ENCODE data around the gene TSPAN6.

The TSPAN6 gene

DNA sequence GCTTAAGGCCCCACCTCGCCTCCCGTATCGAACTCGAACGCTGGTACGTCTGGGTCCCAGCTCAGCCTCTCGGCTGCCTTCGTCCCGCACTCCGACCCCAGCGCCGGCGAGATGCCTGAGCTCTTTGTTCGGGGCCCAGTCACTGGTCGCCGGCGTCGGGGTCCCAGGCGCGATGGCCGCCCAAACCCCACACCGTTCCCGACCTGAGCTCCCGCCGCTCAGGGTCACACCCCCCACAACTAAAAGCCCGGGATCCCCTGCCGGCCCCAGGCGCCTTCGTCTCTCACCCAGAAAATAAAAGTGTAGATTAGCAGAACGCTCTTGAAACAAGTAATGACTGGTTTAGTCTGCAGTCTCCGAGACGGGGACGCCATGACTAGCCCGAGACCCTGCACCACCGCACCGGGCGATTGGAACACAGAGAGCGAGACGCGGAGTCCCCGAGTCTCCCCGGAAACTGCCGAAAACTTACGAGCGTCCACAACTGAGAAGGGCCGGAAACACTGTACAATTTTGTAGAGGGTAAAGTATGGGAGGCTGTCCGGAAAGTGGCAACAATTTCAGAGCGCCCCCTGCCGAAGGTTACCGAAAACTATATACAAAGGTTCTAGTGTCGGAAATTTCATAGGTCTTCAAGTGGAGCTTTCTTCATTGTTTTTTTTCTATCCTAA lies at the start of gene TSPAN6:
TSPAN6 (minus strand) TSS at position 486 of the 671 bp plus-strand sequence; CDS start at position 374, 112 bp downstream.
- DNase-seq (ENCODE audit: low read depth): peak; percentile 26

DNA sequence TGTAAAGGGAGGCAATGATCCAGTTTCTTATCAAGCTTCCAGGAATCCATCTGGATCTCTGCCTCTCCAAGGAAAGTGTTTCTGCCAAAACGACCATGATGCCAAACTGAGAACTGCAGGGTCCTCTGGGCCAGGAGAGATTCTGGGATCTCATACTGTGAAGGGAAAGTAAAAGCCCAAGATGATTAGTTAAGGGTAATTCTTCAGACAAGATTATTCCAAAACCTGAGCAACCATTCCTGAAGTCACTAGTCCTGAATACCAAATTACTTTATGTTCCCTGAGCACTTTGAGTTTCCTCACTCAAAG lies 49.3 kb upstream of the TSPAN6 start:
- no peak for DNase-seq (ENCODE audit: low read depth)

- no peak for DNase-seq (ENCODE audit: low read depth)
These were observed 48.8 kb upstream of the TSPAN6 start for GRCh38 chrX:100685284-100685996.

DNA sequence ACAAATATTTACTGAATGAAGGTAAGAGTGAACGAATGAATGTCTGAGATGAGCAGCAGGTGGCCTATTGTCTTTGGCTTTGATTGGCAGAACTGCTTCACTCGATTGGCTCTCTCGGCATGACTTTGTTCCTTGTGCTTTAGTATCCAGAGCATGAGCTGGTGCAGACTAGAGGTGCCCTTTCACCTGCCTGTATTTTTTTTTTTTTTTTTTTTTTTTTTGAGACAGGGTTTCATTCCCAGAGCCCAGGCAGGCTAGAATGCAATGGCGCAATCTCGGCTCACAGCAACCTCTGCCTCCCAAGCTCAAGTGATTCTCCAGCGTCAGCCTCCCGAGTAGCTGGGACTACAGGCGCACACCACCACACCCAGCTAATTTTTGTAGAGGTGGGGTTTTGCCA lies 46.3 kb upstream of the TSPAN6 start:
- no peak for DNase-seq (ENCODE audit: low read depth)

- no peak for DNase-seq (ENCODE audit: low read depth)
These were observed 45.0 kb upstream of the TSPAN6 start for GRCh38 chrX:100681599-100681998.

- DNase-seq (ENCODE audit: low read depth): no peak
These were observed 44.1 kb upstream of the TSPAN6 start for GRCh38 chrX:100680756-100681155.

- DNase-seq (ENCODE audit: low read depth): no peak
These were observed 41.1 kb upstream of the TSPAN6 start for GRCh38 chrX:100677611-100678181.

GRCh38 chrX:100674705-100675104 lies 38.1 kb upstream of the TSPAN6 start:
- DNase-seq (ENCODE audit: low read depth): no peak

GRCh38 chrX:100673397-100673953 lies 36.9 kb upstream of the TSPAN6 start:
- no peak for DNase-seq (ENCODE audit: low read depth)

- DNase-seq (ENCODE audit: low read depth): no peak
These were observed 36.4 kb upstream of the TSPAN6 start for GRCh38 chrX:100672966-100673365.

DNA sequence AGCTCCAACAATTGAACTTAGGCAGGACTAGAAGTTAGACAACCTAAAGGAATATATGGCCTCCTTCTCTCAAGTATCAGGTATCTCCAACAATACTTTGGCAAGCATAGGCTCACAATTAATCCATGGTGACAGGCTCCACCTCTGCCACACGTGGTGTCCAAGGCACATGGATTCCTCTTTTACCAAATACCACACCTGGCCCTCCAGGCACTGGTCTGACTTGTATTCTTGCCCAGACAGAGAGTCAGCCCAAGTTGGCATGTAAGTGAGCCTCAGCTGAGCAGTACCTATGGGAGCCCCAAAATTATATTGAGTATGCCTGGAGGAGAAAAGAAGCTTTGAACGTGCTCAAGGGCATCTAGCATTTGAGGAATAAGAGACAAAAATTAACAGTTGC lies 27.0 kb upstream of the TSPAN6 start:
- no peak for DNase-seq (ENCODE audit: low read depth)

DNA sequence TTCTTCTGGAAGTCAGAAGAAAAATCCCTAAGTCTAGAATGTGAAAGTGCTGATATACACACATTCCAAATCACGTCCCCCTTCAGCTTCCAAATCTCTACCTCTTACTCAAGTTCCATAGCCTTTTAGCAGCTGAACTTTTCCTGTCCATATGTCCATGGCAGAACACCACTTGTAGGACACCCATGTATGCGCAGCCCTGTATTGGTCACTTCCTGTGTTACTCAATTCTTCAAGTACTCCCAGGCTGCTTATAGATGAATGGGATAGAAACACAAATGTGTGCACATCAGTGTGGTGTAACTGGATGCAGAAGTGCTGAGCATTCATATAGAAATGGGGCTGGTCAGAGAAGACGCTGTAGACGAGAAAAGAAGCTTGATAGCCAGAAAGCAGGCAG lies 26.2 kb upstream of the TSPAN6 start:
- no peak for DNase-seq (ENCODE audit: low read depth)

GRCh38 chrX:100662170-100662569 lies 25.6 kb upstream of the TSPAN6 start:
- no peak for DNase-seq (ENCODE audit: low read depth)

GRCh38 chrX:100659431-100660137 lies 23.0 kb upstream of the TSPAN6 start:
- DNase-seq (ENCODE audit: low read depth): no peak

GRCh38 chrX:100658941-100659381 lies 22.4 kb upstream of the TSPAN6 start:
- DNase-seq (ENCODE audit: low read depth): no peak

GRCh38 chrX:100654261-100654660 lies 17.7 kb upstream of the TSPAN6 start:
- no peak for DNase-seq (ENCODE audit: low read depth)

DNA sequence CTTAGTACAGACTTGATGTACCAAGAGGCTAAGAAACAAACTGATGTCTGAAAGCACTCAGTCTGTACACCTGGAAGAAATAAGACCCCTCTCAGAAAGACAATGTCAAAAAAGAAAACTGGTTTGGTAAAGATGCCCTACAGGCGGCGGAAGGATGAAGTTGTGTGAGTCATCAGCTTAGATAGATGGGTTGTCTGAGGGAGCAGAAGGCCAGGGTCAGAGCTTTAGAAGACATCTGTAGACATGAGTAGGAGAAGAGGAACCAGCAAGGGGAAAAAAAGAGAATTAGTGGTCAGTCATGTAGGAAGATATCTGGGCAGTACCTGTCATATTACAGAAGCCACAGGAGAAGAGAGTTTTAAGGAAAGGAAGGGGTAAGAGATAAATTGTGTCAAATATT lies 15.7 kb upstream of the TSPAN6 start:
- no peak for DNase-seq (ENCODE audit: low read depth)

- no peak for DNase-seq (ENCODE audit: low read depth)
These were observed 14.2 kb upstream of the TSPAN6 start for GRCh38 chrX:100650841-100651240.

GRCh38 chrX:100649550-100650356 lies 13.1 kb upstream of the TSPAN6 start:
- no peak for DNase-seq (ENCODE audit: low read depth)

GRCh38 chrX:100648458-100649417 lies 12.1 kb upstream of the TSPAN6 start:
- DNase-seq (ENCODE audit: low read depth): no peak

- DNase-seq (ENCODE audit: low read depth): no peak
These were observed 11.1 kb upstream of the TSPAN6 start for GRCh38 chrX:100647739-100648138.

Data from stimulated activated CD8-positive, alpha-beta memory T cell treated with anti-CD3 and anti-CD28 coated beads, Interleukin-15, amount 100 ng/mL, for 24 hours (primary cell).